Epithelial cell of prostate (primary cell): ENCODE data around the gene EVI2B.
"Not testable (repeated sequence)": the region's sequence is repeated elsewhere in the genome, so short reads cannot be mapped to it uniquely, and the experiment has no call there.

Source experiments
- DNase-seq: peaks from one replicate; pipeline ENCODE4 v3.0.0-alpha.2; 2011; ENCODE audit warnings: low read depth, low spot score
- H3K27ac ChIP-seq: fragments of 450-650 bp; 2 replicates; pipeline ENCODE4 v1.5.1; 2017; ENCODE audit warnings: mild to moderate bottlenecking

EVI2B gene

GRCh38 chr17:31313982-31314781 is at the start of gene EVI2B:
TSS of gene EVI2B (minus strand) at chr17:31314054. CDS start at chr17:31305609, 8,445 bp downstream.
- DNase-seq: peak; percentile 69

DNA sequence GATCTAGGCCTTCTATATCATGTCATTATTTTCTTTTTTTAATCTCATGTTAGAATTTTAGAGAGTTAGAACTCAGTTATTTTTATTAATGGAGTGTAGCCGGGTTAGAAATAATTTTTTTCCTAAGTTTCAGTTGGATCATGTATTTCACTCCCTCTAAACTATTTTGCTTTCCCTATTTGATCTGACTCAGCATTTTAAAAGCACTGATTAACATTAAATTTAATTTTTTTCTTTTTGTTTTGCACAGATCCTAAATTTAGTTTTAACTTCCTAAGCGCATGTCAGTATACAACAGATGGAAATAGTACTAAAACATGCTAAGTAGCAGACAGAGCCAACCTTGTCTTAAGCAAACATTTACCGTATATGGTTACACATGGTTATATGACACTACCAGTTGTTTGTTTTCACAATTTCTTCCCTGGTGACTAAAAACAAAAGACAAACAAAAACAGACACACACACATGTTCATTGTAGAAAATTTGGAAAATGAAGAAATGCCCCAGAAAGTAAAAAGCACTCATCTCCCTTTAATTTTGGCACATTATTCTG is 44.1 kb upstream of the EVI2B start:
- H3K27ac ChIP-seq: no peak overlapping the region
- DNase-seq: no peak

More at GRCh38 chr17:31313982-31314781, at the start of gene EVI2B:
- H3K27ac ChIP-seq: peak within 1 kb of the TSS; percentile 84

DNA sequence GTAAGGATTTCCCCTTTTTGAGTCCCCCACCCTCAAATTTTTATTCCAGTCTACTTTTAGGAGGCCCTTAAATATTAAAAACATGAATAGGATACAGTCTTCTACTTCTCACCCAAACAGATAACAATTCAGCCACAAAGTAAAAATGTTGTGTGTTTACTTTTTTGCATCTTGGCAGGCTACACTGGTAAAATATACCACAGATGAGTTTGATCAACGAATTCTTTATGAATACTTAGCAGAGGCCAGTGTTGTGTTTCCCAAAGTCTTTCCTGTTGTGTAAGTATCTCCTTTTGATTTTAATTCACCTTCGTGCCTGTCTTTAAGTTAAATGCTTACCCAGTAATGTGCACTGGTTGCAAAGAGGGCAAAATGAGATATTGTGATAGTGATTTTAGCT is 43.2 kb upstream of the EVI2B start:
- DNase-seq: no peak
- no peak overlapping the region for H3K27ac ChIP-seq

GRCh38 chr17:31355935-31356334 is 42.1 kb upstream of the EVI2B start:
- no peak overlapping the region for H3K27ac ChIP-seq

DNA sequence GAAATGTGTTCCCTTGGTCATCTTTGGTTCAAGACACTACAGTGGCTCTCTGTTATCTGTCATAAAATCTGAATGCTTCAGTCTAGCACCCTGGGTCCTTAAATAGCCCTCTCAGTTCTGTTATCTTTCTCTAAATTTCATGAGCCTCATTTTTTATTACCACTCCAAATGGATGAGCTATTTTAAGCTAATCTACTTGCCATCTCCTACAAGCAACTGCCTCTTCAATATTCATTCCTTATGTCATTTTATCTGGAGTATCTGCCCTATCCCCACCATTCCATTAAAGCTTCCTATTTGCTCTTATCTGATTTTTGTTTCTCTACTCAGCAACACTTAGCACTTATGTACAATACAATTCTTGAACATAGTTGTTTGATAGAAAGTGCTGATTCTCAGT is 35.6 kb upstream of the EVI2B start:
- DNase-seq: no peak
- no peak overlapping the region for H3K27ac ChIP-seq

More at GRCh38 chr17:31355935-31356334, 42.1 kb upstream of the EVI2B start:
- no peak for DNase-seq

DNA sequence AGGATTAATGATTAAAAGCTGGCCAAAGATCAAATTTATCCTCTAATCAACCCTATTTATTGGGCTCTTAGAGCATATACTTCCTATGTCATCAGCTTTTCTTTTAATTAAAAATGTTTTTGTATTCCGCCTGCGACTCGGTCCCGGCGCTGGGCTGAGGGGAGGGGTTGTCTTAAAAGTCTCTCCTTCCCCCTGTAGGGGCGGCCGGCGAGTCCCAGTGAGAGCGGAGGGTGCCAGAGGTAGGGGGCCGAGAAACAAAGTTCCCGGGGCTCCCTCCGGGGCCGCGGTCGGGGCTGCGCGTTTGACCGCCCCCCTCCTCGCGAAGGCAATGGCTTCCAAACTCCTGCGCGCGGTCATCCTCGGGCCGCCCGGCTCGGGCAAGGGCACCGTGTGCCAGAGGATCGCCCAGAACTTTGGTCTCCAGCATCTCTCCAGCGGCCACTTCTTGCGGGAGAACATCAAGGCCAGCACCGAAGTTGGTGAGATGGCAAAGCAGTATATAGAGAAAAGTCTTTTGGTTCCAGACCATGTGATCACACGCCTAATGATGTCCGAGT is 31.4 kb upstream of the EVI2B start:
- DNase-seq, H3K27ac ChIP-seq: not testable (repeated sequence)

GRCh38 chr17:31339906-31340661 is 26.2 kb upstream of the EVI2B start:
- peak overlapping the region; percentile 5 for H3K27ac ChIP-seq
- DNase-seq: peak; percentile 39

- H3K27ac ChIP-seq: no peak overlapping the region
- no peak for DNase-seq
These were observed 15.4 kb upstream of the EVI2B start for GRCh38 chr17:31329221-31329620.

- peak overlapping the region; percentile 39 for H3K27ac ChIP-seq
These were observed 14.3 kb upstream of the EVI2B start for GRCh38 chr17:31328160-31328535.

DNA sequence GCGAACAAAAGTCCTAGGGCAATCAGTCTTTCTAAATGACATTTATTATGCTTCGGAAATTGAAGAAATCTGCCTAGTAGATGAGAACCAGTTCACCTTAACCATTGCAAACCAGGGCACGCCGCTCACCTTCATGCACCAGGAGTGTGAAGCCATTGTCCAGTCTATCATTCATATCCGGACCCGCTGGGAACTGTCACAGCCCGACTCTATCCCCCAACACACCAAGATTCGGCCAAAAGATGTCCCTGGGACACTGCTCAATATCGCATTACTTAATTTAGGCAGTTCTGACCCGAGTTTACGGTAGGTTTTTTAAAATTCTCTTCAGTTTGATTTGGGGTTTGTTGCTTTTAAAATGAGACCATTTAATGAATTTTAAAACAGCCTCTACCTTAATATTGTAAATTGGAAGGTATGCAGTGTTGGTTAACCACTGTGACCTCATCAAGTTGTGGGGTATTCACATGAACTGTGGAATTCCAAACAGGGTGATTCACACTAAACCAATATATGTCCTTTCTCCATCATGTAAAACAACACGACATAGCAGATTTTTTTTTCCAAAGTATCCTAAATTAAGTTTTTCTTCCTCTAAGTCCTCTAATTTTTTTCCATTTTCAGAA is 13.8 kb upstream of the EVI2B start:
- DNase-seq: no peak
- peak overlapping the region; percentile 39 for H3K27ac ChIP-seq

More at GRCh38 chr17:31328160-31328535, 14.3 kb upstream of the EVI2B start:
- DNase-seq: no peak

GRCh38 chr17:31323551-31323950 is 9.7 kb upstream of the EVI2B start:
- no peak for DNase-seq
- H3K27ac ChIP-seq: no peak overlapping the region

- no peak for DNase-seq
- H3K27ac ChIP-seq: no peak overlapping the region
These were observed 8.1 kb upstream of the EVI2B start for GRCh38 chr17:31321966-31322365.

DNA sequence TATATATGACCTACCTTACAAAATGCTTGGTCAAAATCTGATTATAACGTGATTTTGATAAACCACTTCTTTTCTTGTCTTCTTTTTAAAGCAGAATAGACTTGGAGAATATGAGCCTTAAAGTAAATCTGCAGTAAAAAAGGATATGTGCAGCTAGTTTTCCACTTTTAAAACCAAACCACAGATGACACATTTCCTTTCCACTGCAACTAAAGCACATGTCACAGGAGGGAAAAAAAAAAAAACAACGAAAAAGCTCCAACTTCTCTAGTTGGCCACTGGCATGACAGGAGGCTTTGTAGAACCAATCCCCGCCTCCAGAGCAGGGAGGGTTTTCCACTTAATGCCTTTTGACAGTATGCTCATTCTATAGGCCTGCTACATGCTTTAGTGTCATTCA is 7.6 kb upstream of the EVI2B start, which contains the start of gene EVI2A:
TSS of gene EVI2A (minus strand) at position 142 of the 400 bp plus-strand sequence. CDS start 2,609 bp downstream, outside the sequence.
- DNase-seq: no peak
- peak within 1 kb of the TSS; percentile 24 for H3K27ac ChIP-seq

DNA sequence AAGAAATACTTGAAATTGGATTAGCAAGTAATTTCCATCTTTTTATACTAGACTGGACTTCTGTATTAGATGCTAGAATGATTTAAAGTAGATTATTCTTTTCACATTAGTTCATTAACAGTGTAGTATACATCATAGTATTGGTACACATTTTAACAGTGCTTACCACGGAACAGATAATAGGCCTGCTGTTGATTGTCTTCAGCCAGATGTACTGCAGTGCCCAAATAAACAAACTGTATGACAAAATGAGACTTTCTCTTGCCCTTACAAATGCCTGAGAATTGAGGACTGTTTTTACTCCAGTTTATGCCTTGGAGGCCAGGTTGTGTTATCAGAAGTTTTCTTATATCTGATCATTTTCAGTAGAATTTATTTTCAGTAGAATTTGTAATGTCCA is 6.9 kb upstream of the EVI2B start:
- H3K27ac ChIP-seq: peak overlapping the region; percentile 24
- no peak for DNase-seq

- no peak for DNase-seq
- no peak overlapping the region for H3K27ac ChIP-seq
These were observed 6.4 kb upstream of the EVI2B start for GRCh38 chr17:31320241-31320640.

DNA sequence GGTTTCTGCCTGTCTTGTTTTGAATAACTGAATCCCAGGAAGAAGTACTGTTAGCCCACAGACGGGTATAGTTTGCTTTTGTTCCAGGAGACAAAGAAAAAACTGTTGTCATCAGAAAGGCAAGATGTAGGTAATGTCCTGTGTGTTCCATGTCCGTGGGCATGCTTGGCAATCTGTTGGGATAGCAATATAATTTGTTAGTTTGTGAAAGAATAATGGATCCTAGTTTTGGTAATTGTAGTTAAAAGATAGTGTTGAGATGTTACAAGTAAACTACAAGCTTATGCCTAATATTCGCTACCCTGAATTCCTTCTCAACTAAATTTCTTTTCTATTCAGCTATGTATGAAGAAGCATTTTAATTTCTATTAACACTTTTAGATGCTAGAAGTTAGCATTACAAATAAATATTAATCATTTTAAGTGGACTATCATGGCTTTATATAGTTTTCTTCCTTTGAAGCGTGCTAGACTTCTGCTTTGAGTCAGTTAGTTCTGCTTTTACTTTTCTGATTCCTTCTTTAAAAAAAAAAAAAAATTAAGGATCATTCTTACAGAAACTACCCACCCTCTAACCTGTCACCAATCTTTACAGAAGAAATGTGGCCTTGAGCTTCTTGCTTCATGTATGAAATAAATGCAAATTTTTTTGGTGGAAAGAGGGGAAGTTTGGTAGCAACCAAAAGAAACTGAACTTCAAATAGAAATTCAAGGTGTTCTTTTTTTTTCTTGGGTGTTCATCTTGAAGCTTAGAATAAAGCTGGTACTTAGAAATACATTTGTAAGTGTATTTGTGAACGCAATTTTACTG is 5.2 kb upstream of the EVI2B start:
- no peak for DNase-seq
- H3K27ac ChIP-seq: no peak overlapping the region

- peak overlapping the region; percentile 35 for H3K27ac ChIP-seq
- no peak for DNase-seq
These were observed 4.5 kb upstream of the EVI2B start for GRCh38 chr17:31318298-31318801.

GRCh38 chr17:31314782-31315100 is 887 bp upstream of the EVI2B start:
- peak overlapping the region; percentile 84 for H3K27ac ChIP-seq
- DNase-seq: no peak

- DNase-seq, H3K27ac ChIP-seq: not testable (repeated sequence)
These were observed 1.6 kb downstream of the EVI2B start for GRCh38 chr17:31312223-31312622.
